Right lobe of liver (tissue), 6 donors: Measurements from ENCODE around the gene DHRS1. TPM values are rescaled to one million over a fixed set of nuclear protein-coding genes. Genes with fewer than 3 reads are reported as not detected.

Source experiments
- ATAC-seq, 4 donors: fragments of 200-7000 bp; cut with Tn5 transposase; one replicate each; pipeline ENCODE4 v1.9.1; 2020; ENCODE audit warnings: mild to moderate bottlenecking in 4 of 4, moderate library complexity in 4 of 4
- DNase-seq, 3 donors: peaks; one replicate each; pipeline ENCODE4 v3.0.0-alpha.2; 2020
- H3K27ac ChIP-seq, 3 donors: fragments of 200-600 bp; one replicate each; pipeline ENCODE4 v1.8.0; 2022
- H3K27me3 ChIP-seq, 2 donors: fragments of 200-600 bp; one replicate each; pipeline ENCODE4 v1.8.0; 2022
- H3K36me3 ChIP-seq, 4 donors: fragments of 200-600 bp; sonication (generic) in 1 of 4; one replicate each; pipeline versions ENCODE4 v1.5.1 to v1.8.0; 2017 to 2022; ENCODE audit warnings: control low read depth in 1 of 4
- H3K4me1 ChIP-seq, 4 donors: fragments of 200-600 bp; sonication (generic) in 1 of 4; one replicate each; pipeline versions ENCODE4 v1.5.1 to v1.8.0; 2017 to 2022; ENCODE audit warnings: control low read depth in 1 of 4
- H3K4me3 ChIP-seq, 3 donors: fragments of 200-600 bp; one replicate each; pipeline ENCODE4 v1.8.0; 2022
- H3K9me3 ChIP-seq, 4 donors: fragments of 200-600 bp; sonication (generic) in 1 of 4; one replicate each; pipeline versions ENCODE4 v1.5.1 to v1.8.0; 2017 to 2022; ENCODE audit warnings: control low read depth in 1 of 4
- POLR2A ChIP-seq: fragments of 450-650 bp; IDR thresholded peaks from one replicate; pipeline ENCODE4 v1.6.1; 2017; ENCODE audit warnings: antibody characterized with exemption, mild to moderate bottlenecking
- WGBS: methylation state at CpG from one replicate; pipeline ENCODE4 v1.1.6; 2018; ENCODE audit warnings: low coverage, low lambda C conversion rate; ENCODE audit not compliant: insufficient coverage; ENCODE audit errors: missing lambda C conversion rate; 5-methylcytosine and 5-hydroxymethylcytosine counted together
- intact Hi-C, 2 donors: fragments of 100-400 bp; cut with DNase I; formaldehyde crosslinking; loops; one replicate each; pipeline versions ENCODE4 v1.11.2 to v1.14.1; 2022
- total RNA-seq, 6 experiments: library from RNA; depleted of rRNA in 2 of 6; stranded (reverse); fragments of >200 nt in 2 of 6; fragmentation: NEBNext Ultra II Directional in 3 of 6; extraction: Animal tissue kit (Norgen Biotek cat#: 25700) in 3 of 6; gene quantifications; one replicate each; pipeline versions ENCODE4 v1.1.0 to v1.2.4, GENCODE V29; 2016 to 2023
- TF ChIP-seq, protein P1 (sequence below), 4 donors: fragments of 200-600 bp in 3 of 4; fragments of 450-650 bp in 1 of 4; IDR thresholded peaks; one replicate each; pipeline versions ENCODE4 v1.5.1 to v1.8.0; 2016 to 2022; ENCODE audit warnings: antibody characterized with exemption in 4 of 4, mild to moderate bottlenecking in 2 of 4
- donor health status: DM: no; HTN: yes; CAD: no.
- donor health status: DM: no; HTN: no; CAD: no.
- donor health status: DM: no; HTN: no; CAD: no.
- donor health status: DM: no; HTN: yes; CAD: no.
- donor health status: DM: no; HTN: yes; CAD: no.

The DHRS1 gene
- total RNA-seq, 6 experiments from 2014 or later = 49.1 to 89.3 (median 60.1) TPM

DNA sequence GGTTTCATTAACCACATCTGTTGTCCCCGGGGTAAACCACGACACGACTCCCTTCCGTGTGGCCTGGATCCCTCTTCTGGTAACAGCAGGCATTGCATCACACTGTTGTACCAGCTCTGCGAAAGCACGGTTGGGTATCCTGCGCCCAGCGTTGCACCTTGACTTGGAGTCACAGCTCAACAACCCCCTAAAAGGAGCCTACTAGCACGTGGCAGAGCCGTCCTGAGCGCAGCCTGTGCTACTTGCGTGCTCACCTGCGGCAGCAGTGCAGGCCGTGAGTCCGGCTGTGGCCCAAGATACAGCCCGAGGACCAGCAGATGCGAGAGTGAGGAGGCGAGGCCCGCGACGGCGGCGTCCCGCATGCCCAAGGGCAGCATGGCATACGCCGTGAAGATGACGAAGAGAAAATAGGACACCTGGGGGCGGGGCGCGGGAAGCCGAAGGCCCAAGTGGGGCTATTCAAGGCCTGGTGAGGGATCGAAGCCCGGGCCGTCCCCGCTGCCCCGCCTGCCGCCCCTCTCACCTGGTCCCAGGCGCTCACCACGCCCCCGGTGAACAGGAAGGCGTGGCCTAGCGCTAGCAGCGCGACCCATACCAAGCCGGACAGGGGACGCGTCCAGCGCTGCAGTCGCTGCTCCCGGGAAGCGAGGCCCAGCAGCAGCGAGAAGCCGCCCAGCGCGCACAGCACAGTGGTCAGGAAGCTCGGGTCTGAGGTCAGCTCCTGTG, 32.9 kb upstream of the DHRS1 start:
- intact Hi-C loops = loop anchor here (5.0 kb wide), 2 partner anchors 100 to 105 kb away; no protein-coding TSS in a partner anchor
- Histone ChIP-seq H3K4me3 (peak overlapping the region; percentile 3 to 31 (median 21)), H3K27me3 (no peaks in the 10 kb centered on the region), H3K9me3 (no peaks in the 10 kb centered on the region), H3K36me3 (no peaks in the 10 kb centered on the region), H3K27ac (no peak overlapping the region), H3K4me1 (peaks cover 0 to 24% (median 8%) of the 10 kb centered on the region in 4 donors)
- ATAC-seq = peak; percentile 73 to 80 (median 78)
- 3% methylated on average over 33 of the region's 56 CpGs for WGBS
- TF ChIP-seq, protein P1, sequence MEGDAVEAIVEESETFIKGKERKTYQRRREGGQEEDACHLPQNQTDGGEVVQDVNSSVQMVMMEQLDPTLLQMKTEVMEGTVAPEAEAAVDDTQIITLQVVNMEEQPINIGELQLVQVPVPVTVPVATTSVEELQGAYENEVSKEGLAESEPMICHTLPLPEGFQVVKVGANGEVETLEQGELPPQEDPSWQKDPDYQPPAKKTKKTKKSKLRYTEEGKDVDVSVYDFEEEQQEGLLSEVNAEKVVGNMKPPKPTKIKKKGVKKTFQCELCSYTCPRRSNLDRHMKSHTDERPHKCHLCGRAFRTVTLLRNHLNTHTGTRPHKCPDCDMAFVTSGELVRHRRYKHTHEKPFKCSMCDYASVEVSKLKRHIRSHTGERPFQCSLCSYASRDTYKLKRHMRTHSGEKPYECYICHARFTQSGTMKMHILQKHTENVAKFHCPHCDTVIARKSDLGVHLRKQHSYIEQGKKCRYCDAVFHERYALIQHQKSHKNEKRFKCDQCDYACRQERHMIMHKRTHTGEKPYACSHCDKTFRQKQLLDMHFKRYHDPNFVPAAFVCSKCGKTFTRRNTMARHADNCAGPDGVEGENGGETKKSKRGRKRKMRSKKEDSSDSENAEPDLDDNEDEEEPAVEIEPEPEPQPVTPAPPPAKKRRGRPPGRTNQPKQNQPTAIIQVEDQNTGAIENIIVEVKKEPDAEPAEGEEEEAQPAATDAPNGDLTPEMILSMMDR (IDR thresholded peaks at IDR 0.05) = peak; percentile 56 to 68 (median 64)
- no peak for TF ChIP-seq POLR2A
- DNase-seq = peak; percentile 71 to 78 (median 73)

DNA sequence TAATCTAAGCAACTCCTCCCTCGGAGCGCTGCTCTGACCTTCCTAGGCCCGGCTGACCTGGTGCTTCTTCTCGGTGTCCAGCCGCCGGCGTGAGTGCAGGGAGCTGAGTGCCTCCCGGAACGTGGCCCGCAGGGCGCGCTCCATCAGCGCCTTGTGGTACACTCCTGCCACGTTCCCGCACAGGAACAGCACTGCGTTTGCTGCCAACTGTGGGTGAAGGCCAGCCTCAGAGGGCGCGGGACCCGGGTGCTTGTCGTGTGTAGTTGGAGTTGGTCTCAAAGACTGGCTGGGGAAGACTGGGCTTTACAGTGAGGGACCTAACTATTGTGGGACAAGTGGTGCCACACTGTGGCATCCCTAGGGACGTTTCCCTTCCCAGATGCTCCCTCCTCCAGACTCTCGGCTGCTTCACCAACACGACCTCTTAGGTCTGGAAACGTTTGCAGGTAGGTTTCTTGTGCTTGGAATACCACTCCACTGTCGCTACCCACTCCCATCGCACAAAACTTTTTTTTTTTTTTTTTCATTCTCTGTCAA, 32.2 kb upstream of the DHRS1 start:
- TF ChIP-seq, protein P1 (IDR thresholded peaks at IDR 0.05) = no peak
- TF ChIP-seq POLR2A = no peak
- Histone ChIP-seq H3K27me3 (no peaks in the 10 kb centered on the region), H3K36me3 (no peaks in the 10 kb centered on the region), H3K4me3 (no peak overlapping the region), H3K27ac (no peak overlapping the region), H3K9me3 (no peaks in the 10 kb centered on the region), H3K4me1 (peaks cover 0 to 24% (median 8%) of the 10 kb centered on the region in 4 donors)
- ATAC-seq (no peak), DNase-seq (peak in 1 of 3 donors; percentile 23)
- intact Hi-C loops = loop anchor here (5.0 kb wide), 2 partner anchors 101 to 106 kb away; no protein-coding TSS in a partner anchor
- WGBS = 47% methylated on average over 11 of the region's 26 CpGs

DNA sequence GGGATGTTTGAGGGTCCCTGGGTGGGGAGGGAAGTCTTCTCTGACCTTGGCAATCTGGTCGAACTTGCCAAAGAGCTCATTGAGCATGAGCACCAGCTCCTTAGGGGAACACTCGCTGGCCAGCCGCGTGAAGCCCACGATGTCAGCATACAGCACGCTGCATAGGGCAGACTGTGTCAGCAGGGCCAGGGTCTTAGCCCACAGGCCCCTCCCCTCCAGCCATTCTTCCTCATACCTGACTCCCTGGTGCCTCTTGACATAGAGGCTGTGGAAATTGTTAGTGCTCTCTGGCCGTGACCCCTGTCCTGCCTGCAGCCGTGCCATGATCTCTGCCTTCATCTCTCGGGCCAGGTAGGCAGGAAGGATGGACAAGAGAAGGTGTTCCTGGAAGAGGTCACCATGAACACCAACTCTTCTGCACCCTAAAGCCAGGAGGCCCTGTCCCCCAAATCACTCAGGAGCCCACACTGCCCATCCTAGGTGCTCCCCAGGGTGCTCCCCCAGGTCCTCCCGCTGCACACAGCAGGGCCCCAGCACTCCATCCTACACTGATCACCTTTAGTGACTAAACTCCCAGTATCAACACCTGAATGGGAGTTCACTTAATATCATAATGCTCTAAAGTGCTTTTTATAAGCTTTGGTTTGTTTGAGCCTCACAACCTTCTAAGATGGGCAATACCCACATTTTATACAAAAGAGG, 31.5 kb upstream of the DHRS1 start:
- no peak overlapping the region for H3K4me3 ChIP-seq
- H3K9me3 ChIP-seq = no peaks in the 10 kb centered on the region
- no peak for TF ChIP-seq POLR2A
- TF ChIP-seq, protein P1 (IDR thresholded peaks at IDR 0.05) = no peak
- no peaks in the 10 kb centered on the region for H3K27me3 ChIP-seq
- ATAC-seq (no peak), DNase-seq (peak in 1 of 3 donors; percentile 20)
- intact Hi-C loops = loop anchor here (5.0 kb wide), 2 partner anchors 101 to 106 kb away; no protein-coding TSS in a partner anchor
- 100% methylated on average over 3 of the region's 10 CpGs for WGBS
- peaks cover 0 to 24% (median 8%) of the 10 kb centered on the region in 4 donors for H3K4me1 ChIP-seq
- H3K27ac ChIP-seq = no peak overlapping the region
- no peaks in the 10 kb centered on the region for H3K36me3 ChIP-seq

DNA sequence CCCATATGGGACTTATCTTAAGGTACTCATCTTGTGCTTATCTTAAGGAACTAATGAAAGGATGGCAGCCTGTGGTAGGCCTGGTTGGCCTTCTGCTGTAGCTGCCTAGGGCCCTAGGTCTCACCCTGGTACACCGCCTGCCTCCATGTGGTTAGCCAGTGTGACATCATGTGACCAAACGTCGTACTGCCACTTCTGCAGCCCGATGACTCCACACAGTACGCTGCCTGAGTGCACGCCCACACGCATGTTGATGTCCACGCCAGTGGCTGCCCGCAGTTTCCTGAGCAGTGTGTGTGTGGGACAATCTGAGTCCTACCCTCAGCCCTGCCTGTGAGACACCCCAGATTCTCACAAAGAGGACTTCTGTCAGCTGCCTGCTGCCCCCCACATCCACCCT, 30.2 kb upstream of the DHRS1 start:
- peaks cover 0 to 24% (median 8%) of the 10 kb centered on the region in 4 donors for H3K4me1 ChIP-seq
- H3K4me3 ChIP-seq = no peak overlapping the region
- intact Hi-C loops = loop anchor here (5.0 kb wide), 2 partner anchors 103 to 108 kb away; no protein-coding TSS in a partner anchor
- no peaks in the 10 kb centered on the region for H3K27me3 ChIP-seq
- TF ChIP-seq POLR2A = no peak
- TF ChIP-seq, protein P1 (IDR thresholded peaks at IDR 0.05) = no peak
- no peaks in the 10 kb centered on the region for H3K9me3 ChIP-seq
- peak in 1 of 3 donors; percentile 56 for DNase-seq
- ATAC-seq = peak; percentile 3 to 12 (median 4)
- WGBS = no CpG with 5 or more reads among the region's 9 CpGs
- H3K27ac ChIP-seq = no peak overlapping the region
- no peaks in the 10 kb centered on the region for H3K36me3 ChIP-seq
